ENCODE results near the gene SF3B1. TPM values are rescaled to one million over a fixed set of nuclear protein-coding genes. Genes with fewer than 3 reads are reported as not detected.

Gene SF3B1
- total RNA-seq, 1 donor from 2014 or later = 414 TPM

- H3K27me3 Mint-ChIP-seq (ENCODE audit: low read depth) = no peaks in the 10 kb centered on the region
- H3K4me1 Mint-ChIP-seq = peaks cover 1% of the 10 kb centered on the region
- H3K4me3 Mint-ChIP-seq = no peak overlapping the region
- H3K27ac Mint-ChIP-seq = no peak overlapping the region
- TF ChIP-seq CTCF (IDR thresholded peaks at IDR 0.05; ENCODE audit: unreplicated experiment) = no peak
- no peaks in the 10 kb centered on the region for H3K9me3 Mint-ChIP-seq
- peaks cover 15% of the 10 kb centered on the region for H3K36me3 Mint-ChIP-seq
- no peak for DNase-seq (ENCODE audit: low spot score in 2 of 2, unreplicated experiment in 2 of 2)
Observed at GRCh38 chr2:197464175-197464574, 29.3 kb upstream of the SF3B1 start.

- Mint-ChIP-seq H3K36me3 (peaks cover 8% of the 10 kb centered on the region), H3K27me3 (ENCODE audit: low read depth) (no peaks in the 10 kb centered on the region), H3K4me3 (no peak overlapping the region), H3K9me3 (no peaks in the 10 kb centered on the region), H3K27ac (no peak overlapping the region), H3K4me1 (peaks cover 1% of the 10 kb centered on the region)
- no peak for TF ChIP-seq CTCF (IDR thresholded peaks at IDR 0.05; ENCODE audit: unreplicated experiment)
- DNase-seq (ENCODE audit: low spot score in 2 of 2, unreplicated experiment in 2 of 2) = no peak
Observed at GRCh38 chr2:197461057-197461456, 26.2 kb upstream of the SF3B1 start.

- H3K4me3 Mint-ChIP-seq = no peak overlapping the region
- peaks cover 7% of the 10 kb centered on the region for H3K36me3 Mint-ChIP-seq
- no peak overlapping the region for H3K27ac Mint-ChIP-seq
- TF ChIP-seq CTCF (IDR thresholded peaks at IDR 0.05; ENCODE audit: unreplicated experiment) = no peak
- no peaks in the 10 kb centered on the region for H3K9me3 Mint-ChIP-seq
- peaks cover 1% of the 10 kb centered on the region for H3K4me1 Mint-ChIP-seq
- no peaks in the 10 kb centered on the region for H3K27me3 Mint-ChIP-seq (ENCODE audit: low read depth)
- DNase-seq (ENCODE audit: low spot score in 2 of 2, unreplicated experiment in 2 of 2) = no peak
Observed at GRCh38 chr2:197460649-197461048, 25.8 kb upstream of the SF3B1 start.

- H3K4me1 Mint-ChIP-seq = peaks cover 15% of the 10 kb centered on the region
- H3K27ac Mint-ChIP-seq = no peak overlapping the region
- H3K4me3 Mint-ChIP-seq = no peak overlapping the region
Observed at GRCh38 chr2:197455428-197455827, 20.6 kb upstream of the SF3B1 start.

GRCh38 chr2:197454923-197455322, 20.1 kb upstream of the SF3B1 start:
- no peaks in the 10 kb centered on the region for H3K9me3 Mint-ChIP-seq
- H3K36me3 Mint-ChIP-seq = no peaks in the 10 kb centered on the region
- peak overlapping the region; percentile 87 for H3K4me3 Mint-ChIP-seq
- TF ChIP-seq CTCF (IDR thresholded peaks at IDR 0.05; ENCODE audit: unreplicated experiment) = no peak
- H3K27ac Mint-ChIP-seq = peak overlapping the region; percentile 98
- no peaks in the 10 kb centered on the region for H3K27me3 Mint-ChIP-seq (ENCODE audit: low read depth)
- DNase-seq (ENCODE audit: low spot score in 2 of 2, unreplicated experiment in 2 of 2) = no peak
- H3K4me1 Mint-ChIP-seq = peaks cover 15% of the 10 kb centered on the region

More at GRCh38 chr2:197455428-197455827, 20.6 kb upstream of the SF3B1 start:
- Mint-ChIP-seq H3K27me3 (ENCODE audit: low read depth) (no peaks in the 10 kb centered on the region), H3K9me3 (no peaks in the 10 kb centered on the region), H3K36me3 (no peaks in the 10 kb centered on the region)
- TF ChIP-seq CTCF (IDR thresholded peaks at IDR 0.05; ENCODE audit: unreplicated experiment) = no peak
- no peak for DNase-seq (ENCODE audit: low spot score in 2 of 2, unreplicated experiment in 2 of 2)

- DNase-seq (ENCODE audit: low spot score in 2 of 2, unreplicated experiment in 2 of 2) = no peak
- Mint-ChIP-seq H3K27me3 (ENCODE audit: low read depth) (no peaks in the 10 kb centered on the region), H3K36me3 (no peaks in the 10 kb centered on the region), H3K27ac (peak overlapping the region; percentile 98), H3K9me3 (no peaks in the 10 kb centered on the region), H3K4me1 (peaks cover 15% of the 10 kb centered on the region), H3K4me3 (peak overlapping the region; percentile 87)
- no peak for TF ChIP-seq CTCF (IDR thresholded peaks at IDR 0.05; ENCODE audit: unreplicated experiment)
Observed at GRCh38 chr2:197453914-197454398, 19.1 kb upstream of the SF3B1 start.

Measured in mesothelial cell of epicardium (in vitro differentiated cells).